Fibroblast of lung (primary cell): ENCODE measurements around the gene HAPLN3. TPM values are rescaled to one million over a fixed set of nuclear protein-coding genes. Genes with fewer than 3 reads are reported as not detected.

Experiments used
- DNase-seq, 2 donors: peaks; one replicate each; pipeline versions ENCODE4 v3.0.0 to v3.0.0-alpha.2; 2010; ENCODE audit warnings: low read depth in 2 of 2
- H2AFZ ChIP-seq: 2 replicates; pipeline ENCODE4 v1.5.1; 2012; ENCODE audit warnings: low read length, control low read depth, inconsistent platforms
- H3K27ac ChIP-seq: 2 replicates; pipeline ENCODE4 v1.5.1; 2011; ENCODE audit warnings: low read length, control low read depth; ENCODE audit not compliant: insufficient read depth
- H3K27me3 ChIP-seq: 2 replicates; pipeline ENCODE4 v1.5.1; 2011; ENCODE audit warnings: mild to moderate bottlenecking, low read length; ENCODE audit not compliant: control insufficient read depth, insufficient read depth
- H3K36me3 ChIP-seq: 2 replicates; pipeline ENCODE4 v1.5.1; 2011; ENCODE audit warnings: low read length; ENCODE audit not compliant: control insufficient read depth, insufficient read depth
- H3K4me1 ChIP-seq: 2 replicates; pipeline ENCODE4 v1.5.1; 2011; ENCODE audit warnings: low read length; ENCODE audit not compliant: control insufficient read depth, insufficient read depth; ENCODE audit errors: extremely low read depth
- H3K4me2 ChIP-seq: 2 replicates; pipeline ENCODE4 v1.5.1; 2011; ENCODE audit warnings: low read length, control low read depth; ENCODE audit not compliant: insufficient read depth; ENCODE audit errors: extremely low read depth
- H3K4me3 ChIP-seq, 4 experiments: fragments of 200-600 bp in 1 of 4; sonication (generic) in 1 of 4; replicated peaks in 1 of 4; 2 replicates each; pipeline ENCODE4 v1.5.1; 2011 to 2016; ENCODE audit warnings: low read length in 4 of 4, low read depth in 3 of 4, mild to moderate bottlenecking in 3 of 4, control low read depth in 2 of 4, inconsistent platforms in 1 of 4, mixed read lengths in 1 of 4; ENCODE audit not compliant: insufficient read depth in 1 of 4; ENCODE audit errors: control extremely low read depth in 1 of 4
- H3K79me2 ChIP-seq: 2 replicates; pipeline ENCODE4 v1.5.1; 2012; ENCODE audit warnings: mild to moderate bottlenecking, low read length, inconsistent platforms; ENCODE audit not compliant: control insufficient read depth, insufficient read depth
- H3K9ac ChIP-seq: 2 replicates; pipeline ENCODE4 v1.5.1; 2011; ENCODE audit warnings: mild to moderate bottlenecking, low read length, control low read depth; ENCODE audit not compliant: insufficient read depth
- H3K9me3 ChIP-seq: 2 replicates; pipeline ENCODE4 v1.5.1; 2012; ENCODE audit warnings: low read depth, low read length; ENCODE audit not compliant: control insufficient read depth, insufficient read depth
- H4K20me1 ChIP-seq: 2 replicates; pipeline ENCODE4 v1.5.1; 2011; ENCODE audit warnings: low read length; ENCODE audit not compliant: control insufficient read depth, insufficient read depth; ENCODE audit errors: extremely low read depth
- CTCF ChIP-seq, 2 donors: IDR thresholded peaks in 1 of 2; conservative IDR thresholded peaks in 1 of 2; 1 replicate in 1 of 2; 2 replicates in 1 of 2; pipeline ENCODE4 v1.5.1; 2011 to 2012; ENCODE audit warnings: low read length in 2 of 2, control low read depth in 1 of 2, inconsistent platforms in 1 of 2, low read depth in 1 of 2, mild to moderate bottlenecking in 1 of 2
- EZH2 ChIP-seq: IDR thresholded peaks from 2 replicates; pipeline ENCODE4 v1.5.1; 2012; ENCODE audit warnings: low read length, control low read depth, mild to moderate bottlenecking; ENCODE audit errors: missing control alignments
- polyA plus RNA-seq, 2 donors: library from polyadenylated mRNA; depleted of rRNA in 1 of 2; stranded (reverse) in 1 of 2; unstranded in 1 of 2; fragments of >200 nt; gene quantifications; 2 replicates each; pipeline ENCODE4 v1.2.1, GENCODE V29; 2011 to 2012; ENCODE audit warnings: missing spikeins in 1 of 2
- total RNA-seq: library from RNA; depleted of rRNA; stranded (reverse); fragments of >200 nt; gene quantifications from 2 replicates; pipeline ENCODE4 v1.2.1, GENCODE V29; 2014

Gene HAPLN3
- total and polyA plus RNA-seq, 2 donors (not counting 1 experiment from before 2014, with no cell fraction given), result 3.1 to 4.3 TPM

GRCh38 chr15:88845616-88846015 lies 49.7 kb downstream of the HAPLN3 start:
- H3K9me3 ChIP-seq, result no peaks in the 10 kb centered on the region
- no peak overlapping the region for H3K9ac ChIP-seq
- H3K27me3 ChIP-seq, result no peaks in the 10 kb centered on the region
- no peaks in the 10 kb centered on the region for H3K4me1 ChIP-seq
- DNase-seq, result no peak
- no peaks in the 10 kb centered on the region for H3K36me3 ChIP-seq
- H3K4me3 ChIP-seq, result no peak overlapping the region
- no peaks in the 10 kb centered on the region for H4K20me1 ChIP-seq
- no peak overlapping the region for H2AFZ ChIP-seq
- H3K27ac ChIP-seq, result no peak overlapping the region
- no peak overlapping the region for H3K4me2 ChIP-seq
- TF ChIP-seq CTCF (conservative IDR thresholded peaks at IDR 0.05 in 1 of 2, IDR thresholded peaks at IDR 0.05 in 1 of 2; ENCODE audit: low read depth in 1 of 2, low read length in 2 of 2), result no peak
- TF ChIP-seq EZH2, result no peak
- no peaks in the 10 kb centered on the region for H3K79me2 ChIP-seq

- no peaks in the 10 kb centered on the region for H3K36me3 ChIP-seq
- H3K27me3 ChIP-seq, result no peaks in the 10 kb centered on the region
- no peaks in the 10 kb centered on the region for H3K79me2 ChIP-seq
- no peak overlapping the region for H3K27ac ChIP-seq
- H3K9me3 ChIP-seq, result no peaks in the 10 kb centered on the region
- H2AFZ ChIP-seq, result no peak overlapping the region
- H3K4me3 ChIP-seq, result no peak overlapping the region
- no peak overlapping the region for H3K9ac ChIP-seq
- no peak for TF ChIP-seq EZH2
- TF ChIP-seq CTCF (conservative IDR thresholded peaks at IDR 0.05 in 1 of 2, IDR thresholded peaks at IDR 0.05 in 1 of 2; ENCODE audit: low read depth in 1 of 2, low read length in 2 of 2), result no peak
- H3K4me1 ChIP-seq, result no peaks in the 10 kb centered on the region
- no peak for DNase-seq
- no peak overlapping the region for H3K4me2 ChIP-seq
- no peaks in the 10 kb centered on the region for H4K20me1 ChIP-seq
Measured at GRCh38 chr15:88844749-88845386, 50.5 kb downstream of the HAPLN3 start.

- H3K27me3 ChIP-seq, result no peaks in the 10 kb centered on the region
- H3K27ac ChIP-seq, result no peak overlapping the region
- H4K20me1 ChIP-seq, result no peaks in the 10 kb centered on the region
- H3K36me3 ChIP-seq, result no peaks in the 10 kb centered on the region
- no peak for TF ChIP-seq EZH2
- no peak for TF ChIP-seq CTCF (conservative IDR thresholded peaks at IDR 0.05 in 1 of 2, IDR thresholded peaks at IDR 0.05 in 1 of 2; ENCODE audit: low read depth in 1 of 2, low read length in 2 of 2)
- H3K79me2 ChIP-seq, result no peaks in the 10 kb centered on the region
- DNase-seq, result no peak
- H2AFZ ChIP-seq, result no peak overlapping the region
- H3K4me3 ChIP-seq, result no peak overlapping the region
- H3K9ac ChIP-seq, result no peak overlapping the region
- H3K4me2 ChIP-seq, result no peak overlapping the region
- H3K4me1 ChIP-seq, result no peaks in the 10 kb centered on the region
- no peaks in the 10 kb centered on the region for H3K9me3 ChIP-seq
Measured at GRCh38 chr15:88843334-88843733, 52.0 kb downstream of the HAPLN3 start.
